ENCODE results near the gene AFF3. TPM values are rescaled to one million over a fixed set of nuclear protein-coding genes. Genes with fewer than 3 reads are reported as not detected.
A peak's percentile ranks its signal among the peaks of the same experiment; 100 is the strongest.

Gene AFF3
- total and polyA plus RNA-seq, 10 of the 15 experiments (the other 5 are each of a cell fraction or from before 2014, with no cell fraction given) = 0.26 to 5.5 (median 3.0) TPM

DNA sequence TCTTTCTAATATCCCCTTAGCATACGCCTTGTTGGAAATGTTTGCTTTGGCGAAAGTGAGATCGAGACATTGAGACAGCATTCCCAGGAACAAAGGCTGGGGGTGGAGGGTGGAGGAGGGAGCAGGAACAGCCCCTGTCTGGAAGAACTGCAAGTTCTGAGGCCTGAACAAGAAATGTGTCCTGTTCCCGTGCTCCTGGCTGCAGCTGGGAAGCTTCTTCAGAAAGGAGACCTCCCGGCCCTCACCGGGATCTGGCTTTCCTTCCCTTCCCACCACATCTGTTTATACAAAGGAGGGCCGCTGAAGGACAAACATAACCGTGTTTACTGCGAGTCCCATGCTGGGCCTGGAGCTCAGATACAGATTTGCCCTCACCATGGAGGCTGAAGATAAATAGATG lies 35.9 kb downstream of the AFF3 start (continued):
- TF ChIP-seq RELB (IDR thresholded peaks at IDR 0.05; ENCODE audit: low read depth) = no peak
- TF ChIP-seq PML (IDR thresholded peaks at IDR 0.05; ENCODE audit: low read length) = no peak
- no peak for TF ChIP-seq SMARCA5 (IDR thresholded peaks at IDR 0.05)

DNA sequence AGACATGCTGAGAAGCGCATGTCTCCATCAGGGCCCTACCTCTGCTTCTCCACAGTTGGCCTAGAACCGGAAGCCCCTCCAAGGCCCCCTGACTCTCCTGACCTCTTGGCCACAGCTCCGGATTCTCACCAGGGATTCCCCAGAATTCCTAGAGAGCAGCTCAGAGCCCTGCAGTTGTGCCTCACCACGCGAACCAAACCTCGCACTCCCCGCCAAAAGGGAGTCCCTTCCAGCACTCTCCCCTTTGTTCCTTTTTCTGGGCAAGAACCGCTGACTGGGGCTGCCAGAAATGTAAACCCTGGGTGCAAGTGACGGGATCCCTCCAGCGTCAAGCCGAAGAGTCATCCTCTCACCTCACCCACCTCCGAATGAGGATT lies 36.7 kb downstream of the AFF3 start:
- Histone ChIP-seq H3K36me3 (ENCODE audit: control insufficient read depth in 2 of 2, insufficient read depth in 2 of 2, low read length in 1 of 2) (no peaks in the 10 kb centered on the region), H3K4me1 (ENCODE audit: control insufficient read depth, insufficient read depth, low read length) (no peaks in the 10 kb centered on the region), H3K9me3 (replicated peaks; ENCODE audit: control insufficient read depth, insufficient read depth, low read length) (no peaks in the 10 kb centered on the region), H3K27me3 (replicated peaks in 1 of 2; ENCODE audit: control insufficient read depth in 2 of 2, insufficient read depth in 2 of 2, low read length in 1 of 2) (peaks cover 0 to 9% of the 10 kb centered on the region in 2 experiments), H3K4me3 (no peak overlapping the region), H3K4me2 (ENCODE audit: control insufficient read depth, insufficient read depth) (peak overlapping the region; percentile 55; the same call in 1 of the 2 replicates), H3K79me2 (ENCODE audit: control insufficient read depth, insufficient read depth, low read length) (no peaks in the 10 kb centered on the region), H3K9ac (ENCODE audit: control insufficient read depth, insufficient read depth, low read length) (no peak overlapping the region; the same call in 1 of the 2 replicates), H4K20me1 (ENCODE audit: control insufficient read depth, insufficient read depth) (no peaks in the 10 kb centered on the region), H2AFZ (ENCODE audit: control insufficient read depth, low read depth, low read length) (no peak overlapping the region), H3K27ac (ENCODE audit: control insufficient read depth, insufficient read depth) (no peak overlapping the region)
- no peak for FAIRE-seq
- no peak for DNase-seq (ENCODE audit: low read depth, low spot score)
- 56% methylated on average over 12 of the region's 12 CpGs for WGBS (ENCODE audit: insufficient coverage, insufficient replicate concordance, low lambda C conversion rate, missing lambda C conversion rate)
- TF ChIP-seq IKZF2 (IDR thresholded peaks at IDR 0.05) (no peak), MXI1 (IDR thresholded peaks at IDR 0.05; ENCODE audit: low read depth, low read length) (no peak), EED (IDR thresholded peaks at IDR 0.05; ENCODE audit: low read depth) (no peak), SPI1 (IDR thresholded peaks at IDR 0.05; ENCODE audit: borderline replicate concordance, insufficient read depth, low read depth, low read length) (no peak), SP1 (IDR thresholded peaks at IDR 0.05; ENCODE audit: low read depth, low read length) (no peak), RB1 (IDR thresholded peaks at IDR 0.05; ENCODE audit: borderline replicate concordance) (no peak), STAT1 (conservative IDR thresholded peaks at IDR 0.05) (no peak), CREM (IDR thresholded peaks at IDR 0.05; ENCODE audit: low read depth) (no peak), EP300 (IDR thresholded peaks at IDR 0.05; ENCODE audit: borderline replicate concordance in 1 of 2, control insufficient read depth in 1 of 2, low read depth in 2 of 2, low read length in 2 of 2) (no peak)
- in situ Hi-C loops (cut with MboI) (no loop called here), intact Hi-C loops (cut with micrococcal nuclease; ENCODE audit: unreplicated experiment) (loop anchor here (2.0 kb wide), 1 partner anchor 21 kb away; no protein-coding TSS in a partner anchor)
- ChIA-PET CTCF (no interaction called here), POLR2A (no interaction called here), SMC1A (ENCODE audit: uncharacterized antibody, unreplicated experiment) (no interaction called here), RAD21 (ENCODE audit: unreplicated experiment) (no interaction called here)
- BruUV-seq (replicated peaks) = no TSS peak
- ATAC-seq = no peak

Measured in GM12878 (cell line).